ENCODE results near the gene KRT32. TPM values are rescaled to one million over a fixed set of nuclear protein-coding genes. Genes with fewer than 3 reads are reported as not detected.
"Not testable (repeated sequence)": the region's sequence is repeated elsewhere in the genome, so short reads cannot be mapped to it uniquely, and the experiment has no call there.

The KRT32 gene
- total RNA-seq, 2 experiments from 2014 or later: not detected

DNA sequence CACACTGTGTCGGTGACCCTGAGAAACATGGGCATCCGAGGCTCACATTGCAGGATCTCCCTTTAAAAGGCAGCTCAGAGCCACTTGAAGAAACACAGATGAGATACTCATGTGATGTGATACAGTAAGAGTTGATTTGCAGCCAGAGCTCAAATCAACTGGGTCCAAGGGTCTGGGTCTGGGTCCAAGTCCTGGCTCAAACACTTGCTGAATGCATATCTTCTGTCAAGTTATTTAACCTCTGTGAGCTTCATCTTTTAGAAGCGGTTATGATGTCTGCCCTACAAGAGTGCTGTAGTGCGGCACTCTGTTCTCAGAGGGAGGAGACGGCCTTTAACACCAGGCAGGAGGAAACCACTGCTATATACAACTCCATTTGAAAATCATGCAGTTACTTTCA lies 32.8 kb downstream of the KRT32 start:
- Mint-ChIP-seq H3K27ac (no peak overlapping the region), H3K36me3 (ENCODE audit: low read depth) (no peaks in the 10 kb centered on the region), H3K9me3 (no peaks in the 10 kb centered on the region), H3K4me1 (ENCODE audit: low read depth) (peaks cover 8% of the 10 kb centered on the region), H3K4me3 (no peak overlapping the region), H3K27me3 (no peaks in the 10 kb centered on the region)
- intact Hi-C loops (cut with DNase I, micrococcal nuclease): no loop called here
- no peak overlapping the region for H3K4me3 ChIP-seq (ENCODE audit: low read length)
- CTCF ChIA-PET: no interaction called here
- ATAC-seq (ENCODE audit: poor library complexity) (no peak), DNase-seq (no peak)
- H3K9me3 ChIP-seq (ENCODE audit: control insufficient read depth in 1 of 2, insufficient read depth in 1 of 2, low read length in 2 of 2): no peaks in the 10 kb centered on the region
- POLR2A ChIA-PET: interaction anchor here (0.7 to 1.0 kb wide), 2 partner anchors 13 to 126 kb away, joined by 3 read pairs; no protein-coding TSS in a partner anchor
- no peak overlapping the region for H3K27ac ChIP-seq (ENCODE audit: low read depth in 1 of 2, low read length in 2 of 2)
- TF ChIP-seq, protein P1, sequence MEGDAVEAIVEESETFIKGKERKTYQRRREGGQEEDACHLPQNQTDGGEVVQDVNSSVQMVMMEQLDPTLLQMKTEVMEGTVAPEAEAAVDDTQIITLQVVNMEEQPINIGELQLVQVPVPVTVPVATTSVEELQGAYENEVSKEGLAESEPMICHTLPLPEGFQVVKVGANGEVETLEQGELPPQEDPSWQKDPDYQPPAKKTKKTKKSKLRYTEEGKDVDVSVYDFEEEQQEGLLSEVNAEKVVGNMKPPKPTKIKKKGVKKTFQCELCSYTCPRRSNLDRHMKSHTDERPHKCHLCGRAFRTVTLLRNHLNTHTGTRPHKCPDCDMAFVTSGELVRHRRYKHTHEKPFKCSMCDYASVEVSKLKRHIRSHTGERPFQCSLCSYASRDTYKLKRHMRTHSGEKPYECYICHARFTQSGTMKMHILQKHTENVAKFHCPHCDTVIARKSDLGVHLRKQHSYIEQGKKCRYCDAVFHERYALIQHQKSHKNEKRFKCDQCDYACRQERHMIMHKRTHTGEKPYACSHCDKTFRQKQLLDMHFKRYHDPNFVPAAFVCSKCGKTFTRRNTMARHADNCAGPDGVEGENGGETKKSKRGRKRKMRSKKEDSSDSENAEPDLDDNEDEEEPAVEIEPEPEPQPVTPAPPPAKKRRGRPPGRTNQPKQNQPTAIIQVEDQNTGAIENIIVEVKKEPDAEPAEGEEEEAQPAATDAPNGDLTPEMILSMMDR (IDR thresholded peaks at IDR 0.05): no peak
- no peaks in the 10 kb centered on the region for H3K36me3 ChIP-seq (ENCODE audit: insufficient read depth, low read length)
- no peaks in the 10 kb centered on the region for H3K27me3 ChIP-seq (ENCODE audit: control insufficient read depth in 1 of 2, insufficient read depth in 2 of 2, low read length in 2 of 2)
- H3K4me1 ChIP-seq (ENCODE audit: insufficient read depth, low read length): no peaks in the 10 kb centered on the region

DNA sequence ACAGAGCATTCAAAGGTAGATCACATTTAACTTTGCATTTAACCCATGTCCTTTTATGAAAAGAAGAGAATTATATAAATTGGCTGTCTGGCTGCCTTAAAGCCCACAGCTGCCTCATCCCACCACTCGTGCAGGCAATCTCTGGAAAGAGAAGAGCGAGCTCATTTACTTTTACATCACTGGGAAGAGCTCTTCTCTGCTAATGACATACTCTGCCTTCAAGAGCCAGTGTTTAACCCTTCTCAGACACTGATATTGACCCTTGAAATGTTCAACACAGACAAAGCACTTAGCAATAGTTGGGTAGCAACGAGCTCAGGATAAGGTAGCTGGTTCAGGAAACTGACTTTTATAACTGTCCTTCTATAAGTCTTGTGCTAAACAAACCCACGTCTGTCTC lies 33.2 kb downstream of the KRT32 start:
- peaks cover 8% of the 10 kb centered on the region for H3K4me1 Mint-ChIP-seq (ENCODE audit: low read depth)
- H3K27ac Mint-ChIP-seq: no peak overlapping the region
- H3K36me3 Mint-ChIP-seq (ENCODE audit: low read depth): no peaks in the 10 kb centered on the region
- H3K36me3 ChIP-seq (ENCODE audit: insufficient read depth, low read length): no peaks in the 10 kb centered on the region
- H3K9me3 Mint-ChIP-seq: no peaks in the 10 kb centered on the region
- no peaks in the 10 kb centered on the region for H3K4me1 ChIP-seq (ENCODE audit: insufficient read depth, low read length)
- no peaks in the 10 kb centered on the region for H3K27me3 ChIP-seq (ENCODE audit: control insufficient read depth in 1 of 2, insufficient read depth in 2 of 2, low read length in 2 of 2)
- ATAC-seq (ENCODE audit: poor library complexity) (no peak), DNase-seq (no peak)
- H3K4me3 Mint-ChIP-seq: no peak overlapping the region
- H3K27me3 Mint-ChIP-seq: peaks cover 1% of the 10 kb centered on the region
- ChIA-PET POLR2A (interaction anchor here (0.7 to 1.0 kb wide), 2 partner anchors 14 to 126 kb away, joined by 3 read pairs; no protein-coding TSS in a partner anchor), CTCF (no interaction called here)
- H3K27ac ChIP-seq (ENCODE audit: low read depth in 1 of 2, low read length in 2 of 2): no peak overlapping the region
- no peak overlapping the region for H3K4me3 ChIP-seq (ENCODE audit: low read length)
- H3K9me3 ChIP-seq (ENCODE audit: control insufficient read depth in 1 of 2, insufficient read depth in 1 of 2, low read length in 2 of 2): no peaks in the 10 kb centered on the region
- TF ChIP-seq, protein P1 (IDR thresholded peaks at IDR 0.05): no peak
- intact Hi-C loops (cut with DNase I, micrococcal nuclease): no loop called here

DNA sequence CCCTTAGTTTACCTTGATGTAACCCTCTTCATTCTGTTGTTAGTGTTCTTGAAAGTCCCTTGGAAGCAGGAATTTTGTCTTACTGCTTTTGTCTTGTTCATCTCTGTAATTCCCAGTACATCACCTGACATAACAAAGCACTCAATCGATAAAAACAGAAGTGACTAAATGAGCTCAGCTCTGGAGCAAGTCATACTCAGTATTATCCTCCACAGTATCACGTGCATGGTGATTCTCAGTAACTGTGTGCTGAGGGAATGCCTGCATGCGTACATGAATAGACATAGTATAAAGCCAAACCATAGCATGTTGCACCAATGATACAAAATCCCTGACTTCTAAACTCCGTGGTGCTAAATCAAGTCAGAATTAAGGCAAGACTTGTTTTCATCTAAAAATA lies 33.6 kb downstream of the KRT32 start:
- CTCF ChIA-PET: no interaction called here
- no peaks in the 10 kb centered on the region for H3K9me3 ChIP-seq (ENCODE audit: control insufficient read depth in 1 of 2, insufficient read depth in 1 of 2, low read length in 2 of 2)
- TF ChIP-seq, protein P1 (IDR thresholded peaks at IDR 0.05): no peak
- no peak overlapping the region for H3K27ac ChIP-seq (ENCODE audit: low read depth in 1 of 2, low read length in 2 of 2)
- H3K4me1 ChIP-seq (ENCODE audit: insufficient read depth, low read length): no peaks in the 10 kb centered on the region
- H3K27ac Mint-ChIP-seq: no peak overlapping the region
- DNase-seq (no peak), ATAC-seq (ENCODE audit: poor library complexity) (no peak)
- H3K9me3 Mint-ChIP-seq: no peaks in the 10 kb centered on the region
- no peak overlapping the region for H3K4me3 Mint-ChIP-seq
- no peak overlapping the region for H3K4me3 ChIP-seq (ENCODE audit: low read length)
- POLR2A ChIA-PET: interaction anchor here (0.7 to 1.0 kb wide), 2 partner anchors 14 to 125 kb away, joined by 3 read pairs; no protein-coding TSS in a partner anchor
- no peaks in the 10 kb centered on the region for H3K27me3 ChIP-seq (ENCODE audit: control insufficient read depth in 1 of 2, insufficient read depth in 2 of 2, low read length in 2 of 2)
- intact Hi-C loops (cut with DNase I, micrococcal nuclease): no loop called here
- H3K4me1 Mint-ChIP-seq (ENCODE audit: low read depth): peaks cover 8% of the 10 kb centered on the region
- H3K36me3 ChIP-seq (ENCODE audit: insufficient read depth, low read length): no peaks in the 10 kb centered on the region
- H3K27me3 Mint-ChIP-seq: peaks cover 5% of the 10 kb centered on the region
- no peaks in the 10 kb centered on the region for H3K36me3 Mint-ChIP-seq (ENCODE audit: low read depth)

DNA sequence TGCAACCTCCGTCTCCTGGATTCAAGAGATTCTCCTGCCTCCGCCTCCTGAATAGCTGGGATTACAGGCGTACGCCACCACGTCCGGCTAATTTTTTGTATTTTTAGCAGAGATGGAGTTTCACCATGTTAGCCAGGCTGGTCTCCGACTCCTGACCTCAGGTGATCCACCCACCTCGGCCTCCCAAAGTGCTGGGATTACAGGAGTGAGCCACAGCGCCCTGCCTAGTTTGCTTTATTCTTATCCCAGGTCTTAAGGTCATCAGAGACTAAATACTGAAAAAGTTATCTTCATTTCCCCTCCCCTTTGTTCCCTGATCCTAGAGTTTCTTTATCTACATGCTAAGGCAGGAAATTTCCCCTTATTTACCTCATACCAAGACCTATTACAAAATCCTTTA lies 36.8 kb downstream of the KRT32 start:
- H3K9me3 ChIP-seq (ENCODE audit: control insufficient read depth in 1 of 2, insufficient read depth in 1 of 2, low read length in 2 of 2); H3K36me3 Mint-ChIP-seq (ENCODE audit: low read depth); H3K27me3 Mint-ChIP-seq; H3K27me3 ChIP-seq (ENCODE audit: control insufficient read depth in 1 of 2, insufficient read depth in 2 of 2, low read length in 2 of 2); H3K27ac ChIP-seq (ENCODE audit: low read depth in 1 of 2, low read length in 2 of 2); DNase-seq; intact Hi-C loops (cut with DNase I, micrococcal nuclease); POLR2A ChIA-PET; H3K27ac Mint-ChIP-seq; H3K4me3 Mint-ChIP-seq; H3K4me1 Mint-ChIP-seq (ENCODE audit: low read depth); H3K36me3 ChIP-seq (ENCODE audit: insufficient read depth, low read length); H3K9me3 Mint-ChIP-seq; H3K4me3 ChIP-seq (ENCODE audit: low read length); H3K4me1 ChIP-seq (ENCODE audit: insufficient read depth, low read length); ATAC-seq (ENCODE audit: poor library complexity); CTCF ChIA-PET: not testable (repeated sequence)
